Tibial artery (tissue), 4 donors: ENCODE measurements around the gene KAZN.

Experiments used
- DNase-seq, 2 donors: peaks; one replicate each; pipeline ENCODE4 v3.0.0-alpha.2; 2019
- H3K27ac ChIP-seq, 2 donors: fragments of 200-600 bp; sonication (generic) in 1 of 2; 1 replicate in 1 of 2; 2 replicates in 1 of 2; pipeline ENCODE4 v1.5.1; 2018 to 2019; ENCODE audit warnings: mild to moderate bottlenecking in 1 of 2
- H3K27me3 ChIP-seq, 2 donors: fragments of 200-600 bp; sonication (generic) in 1 of 2; one replicate each; pipeline versions ENCODE4 v1.5.1 to v1.6.0; 2016 to 2019
- H3K36me3 ChIP-seq, 3 donors: fragments of 200-600 bp; sonication (generic) in 2 of 3; one replicate each; pipeline ENCODE4 v1.5.1; 2016 to 2019; ENCODE audit warnings: mild to moderate bottlenecking in 2 of 3
- H3K4me1 ChIP-seq, 4 donors: fragments of 200-600 bp; sonication (generic) in 2 of 4; 1 replicate in 3 of 4; 2 replicates in 1 of 4; pipeline ENCODE4 v1.5.1; 2016 to 2019
- H3K4me3 ChIP-seq, 2 donors: fragments of 200-600 bp; sonication (generic) in 1 of 2; 1 replicate in 1 of 2; 2 replicates in 1 of 2; pipeline ENCODE4 v1.5.1; 2018 to 2019; ENCODE audit warnings: mild to moderate bottlenecking in 2 of 2
- H3K9me3 ChIP-seq, 3 donors: fragments of 200-600 bp; sonication (generic) in 1 of 3; one replicate each; pipeline ENCODE4 v1.5.1; 2016 to 2019
- CTCF ChIP-seq, 2 experiments: fragments of 200-600 bp in 1 of 2; fragments of 450-650 bp in 1 of 2; IDR thresholded peaks; one replicate each; pipeline ENCODE4 v1.5.1; 2017 to 2019; ENCODE audit warnings: antibody characterized with exemption in 2 of 2, mild to moderate bottlenecking in 1 of 2, moderate library complexity in 1 of 2
- intact Hi-C: fragments of 100-400 bp; cut with DNase I; formaldehyde crosslinking; loops from one replicate; pipeline ENCODE4 v1.15.0; 2023; ENCODE audit warnings: low total_unique reads

The KAZN gene

GRCh38 chr1:14932034-14932638 lies 333.7 kb downstream of the KAZN start:
- no peaks in the 10 kb centered on the region for H3K9me3 ChIP-seq
- H3K27ac ChIP-seq, result no peak overlapping the region

GRCh38 chr1:14934867-14935266 lies 336.4 kb downstream of the KAZN start:
- Histone ChIP-seq H3K4me3 (no peak overlapping the region), H3K27ac (no peak overlapping the region), H3K9me3 (no peaks in the 10 kb centered on the region), H3K4me1 (peaks cover 0 to 11% (median 1%) of the 10 kb centered on the region in 4 donors), H3K36me3 (no peaks in the 10 kb centered on the region), H3K27me3 (no peaks in the 10 kb centered on the region)
- no peak for DNase-seq
- no peak for TF ChIP-seq CTCF (IDR thresholded peaks at IDR 0.05)
- intact Hi-C loops, result no loop called here

More at GRCh38 chr1:14932034-14932638, 333.7 kb downstream of the KAZN start:
- Histone ChIP-seq H3K27me3 (no peaks in the 10 kb centered on the region), H3K4me3 (no peak overlapping the region), H3K36me3 (no peaks in the 10 kb centered on the region), H3K4me1 (peaks cover 0 to 18% (median 0%) of the 10 kb centered on the region in 4 donors)
- no peak for TF ChIP-seq CTCF (IDR thresholded peaks at IDR 0.05)
- intact Hi-C loops, result no loop called here
- DNase-seq, result no peak

GRCh38 chr1:14936815-14937214 lies 338.3 kb downstream of the KAZN start:
- TF ChIP-seq CTCF (IDR thresholded peaks at IDR 0.05), result no peak
- H3K36me3 ChIP-seq, result no peaks in the 10 kb centered on the region
- H3K4me3 ChIP-seq, result no peak overlapping the region
- H3K27ac ChIP-seq, result no peak overlapping the region
- peaks cover 0 to 15% (median 2%) of the 10 kb centered on the region in 4 donors for H3K4me1 ChIP-seq
- no peak for DNase-seq
- H3K9me3 ChIP-seq, result no peaks in the 10 kb centered on the region
- no peaks in the 10 kb centered on the region for H3K27me3 ChIP-seq
- intact Hi-C loops, result no loop called here

- Histone ChIP-seq H3K9me3 (no peaks in the 10 kb centered on the region), H3K27me3 (no peaks in the 10 kb centered on the region), H3K27ac (no peak overlapping the region), H3K4me3 (no peak overlapping the region), H3K36me3 (no peaks in the 10 kb centered on the region), H3K4me1 (peaks cover 0 to 16% (median 4%) of the 10 kb centered on the region in 4 donors)
- no peak for DNase-seq
- intact Hi-C loops, result no loop called here
- no peak for TF ChIP-seq CTCF (IDR thresholded peaks at IDR 0.05)
These were observed 338.9 kb downstream of the KAZN start for GRCh38 chr1:14937288-14937949.

- Histone ChIP-seq H3K4me1 (peaks cover 0 to 39% (median 23%) of the 10 kb centered on the region in 4 donors), H3K9me3 (no peaks in the 10 kb centered on the region), H3K36me3 (no peaks in the 10 kb centered on the region), H3K4me3 (no peak overlapping the region), H3K27me3 (no peaks in the 10 kb centered on the region), H3K27ac (peak overlapping the region in 1 of 2 donors; percentile 34)
- intact Hi-C loops, result no loop called here
- DNase-seq, result no peak
- TF ChIP-seq CTCF (IDR thresholded peaks at IDR 0.05), result no peak
These were observed 341.2 kb downstream of the KAZN start for GRCh38 chr1:14939527-14940284.
